Activated naive CD4-positive, alpha-beta T cell treated with anti-CD3 and anti-CD28 coated beads, Interleukin-2, amount 50 U/mL, for 24 hours (primary cell): ENCODE results near the gene OCSTAMP.

Experiments used
- H3K27ac Mint-ChIP-seq: one replicate; pipeline ENCODE4 v1.8.0; 2021; ENCODE audit warnings: mild to moderate bottlenecking, mixed read lengths
- H3K27me3 Mint-ChIP-seq: one replicate; pipeline ENCODE4 v1.8.0; 2021; ENCODE audit warnings: mixed read lengths
- H3K36me3 Mint-ChIP-seq: one replicate; pipeline ENCODE4 v1.8.0; 2021; ENCODE audit warnings: mixed read lengths
- H3K4me1 Mint-ChIP-seq: one replicate; pipeline ENCODE4 v1.8.0; 2021; ENCODE audit warnings: mixed read lengths
- H3K4me3 Mint-ChIP-seq: one replicate; pipeline ENCODE4 v1.8.0; 2021; ENCODE audit warnings: mild to moderate bottlenecking, mixed read lengths
- H3K9me3 Mint-ChIP-seq: one replicate; pipeline ENCODE4 v1.8.0; 2021; ENCODE audit warnings: mixed read lengths

The OCSTAMP gene

GRCh38 chr20:46550461-46550860 lies at the start of gene OCSTAMP:
OCSTAMP (minus strand) TSS chr20:46550654; CDS start chr20:46550560, 94 bp downstream.
- H3K36me3 Mint-ChIP-seq = no peaks in the 10 kb centered on the region
- no peaks in the 10 kb centered on the region for H3K27me3 Mint-ChIP-seq
- no peak within 1 kb of the TSS for H3K27ac Mint-ChIP-seq
- no peak within 1 kb of the TSS for H3K4me3 Mint-ChIP-seq
- no peaks in the 10 kb centered on the region for H3K9me3 Mint-ChIP-seq
- H3K4me1 Mint-ChIP-seq = peaks cover 11% of the 10 kb centered on the region

- Mint-ChIP-seq H3K4me1 (no peaks in the 10 kb centered on the region), H3K36me3 (no peaks in the 10 kb centered on the region), H3K9me3 (no peaks in the 10 kb centered on the region), H3K27ac (no peak overlapping the region), H3K27me3 (peaks cover 8% of the 10 kb centered on the region), H3K4me3 (no peak overlapping the region)
These were observed 49.0 kb upstream of the OCSTAMP start for GRCh38 chr20:46599227-46599987.

- no peak overlapping the region for H3K4me3 Mint-ChIP-seq
- H3K27me3 Mint-ChIP-seq = peaks cover 10% of the 10 kb centered on the region
- H3K4me1 Mint-ChIP-seq = no peaks in the 10 kb centered on the region
- no peaks in the 10 kb centered on the region for H3K9me3 Mint-ChIP-seq
- no peak overlapping the region for H3K27ac Mint-ChIP-seq
- H3K36me3 Mint-ChIP-seq = no peaks in the 10 kb centered on the region
These were observed 45.5 kb upstream of the OCSTAMP start for GRCh38 chr20:46595933-46596332.

GRCh38 chr20:46594725-46595124 lies 44.3 kb upstream of the OCSTAMP start:
- Mint-ChIP-seq H3K4me3 (no peak overlapping the region), H3K27me3 (peaks cover 8% of the 10 kb centered on the region), H3K9me3 (no peaks in the 10 kb centered on the region), H3K4me1 (no peaks in the 10 kb centered on the region), H3K27ac (no peak overlapping the region), H3K36me3 (no peaks in the 10 kb centered on the region)

- Mint-ChIP-seq H3K9me3 (no peaks in the 10 kb centered on the region), H3K4me3 (no peak overlapping the region), H3K4me1 (no peaks in the 10 kb centered on the region), H3K36me3 (no peaks in the 10 kb centered on the region), H3K27ac (no peak overlapping the region), H3K27me3 (peaks cover 8% of the 10 kb centered on the region)
These were observed 42.3 kb upstream of the OCSTAMP start for GRCh38 chr20:46592580-46593362.

- no peak overlapping the region for H3K4me3 Mint-ChIP-seq
- H3K9me3 Mint-ChIP-seq = no peaks in the 10 kb centered on the region
- no peak overlapping the region for H3K27ac Mint-ChIP-seq
- H3K36me3 Mint-ChIP-seq = no peaks in the 10 kb centered on the region
- H3K27me3 Mint-ChIP-seq = peaks cover 4% of the 10 kb centered on the region
- no peaks in the 10 kb centered on the region for H3K4me1 Mint-ChIP-seq
These were observed 40.0 kb upstream of the OCSTAMP start for GRCh38 chr20:46590443-46590842.

- Mint-ChIP-seq H3K36me3 (no peaks in the 10 kb centered on the region), H3K4me3 (no peak overlapping the region), H3K27ac (no peak overlapping the region), H3K9me3 (no peaks in the 10 kb centered on the region), H3K27me3 (no peaks in the 10 kb centered on the region), H3K4me1 (no peaks in the 10 kb centered on the region)
These were observed 38.4 kb upstream of the OCSTAMP start for GRCh38 chr20:46588532-46589511.

- Mint-ChIP-seq H3K36me3 (no peaks in the 10 kb centered on the region), H3K4me3 (no peak overlapping the region), H3K9me3 (no peaks in the 10 kb centered on the region), H3K4me1 (no peaks in the 10 kb centered on the region), H3K27ac (no peak overlapping the region), H3K27me3 (no peaks in the 10 kb centered on the region)
These were observed 37.5 kb upstream of the OCSTAMP start for GRCh38 chr20:46587986-46588385.

GRCh38 chr20:46586724-46587123 lies 36.3 kb upstream of the OCSTAMP start:
- Mint-ChIP-seq H3K27ac (no peak overlapping the region), H3K4me3 (no peak overlapping the region), H3K36me3 (no peaks in the 10 kb centered on the region), H3K9me3 (no peaks in the 10 kb centered on the region), H3K27me3 (no peaks in the 10 kb centered on the region), H3K4me1 (no peaks in the 10 kb centered on the region)

- Mint-ChIP-seq H3K4me3 (no peak overlapping the region), H3K36me3 (no peaks in the 10 kb centered on the region), H3K9me3 (no peaks in the 10 kb centered on the region), H3K27ac (no peak overlapping the region), H3K27me3 (peaks cover 4% of the 10 kb centered on the region), H3K4me1 (no peaks in the 10 kb centered on the region)
These were observed 34.1 kb upstream of the OCSTAMP start for GRCh38 chr20:46584508-46584907.

GRCh38 chr20:46583411-46584214 lies 33.2 kb upstream of the OCSTAMP start:
- H3K36me3 Mint-ChIP-seq = no peaks in the 10 kb centered on the region
- no peak overlapping the region for H3K4me3 Mint-ChIP-seq
- no peak overlapping the region for H3K27ac Mint-ChIP-seq
- H3K9me3 Mint-ChIP-seq = no peaks in the 10 kb centered on the region
- H3K27me3 Mint-ChIP-seq = peaks cover 6% of the 10 kb centered on the region
- no peaks in the 10 kb centered on the region for H3K4me1 Mint-ChIP-seq

GRCh38 chr20:46582648-46583047 lies 32.2 kb upstream of the OCSTAMP start:
- Mint-ChIP-seq H3K9me3 (no peaks in the 10 kb centered on the region), H3K27me3 (peaks cover 8% of the 10 kb centered on the region), H3K4me3 (no peak overlapping the region), H3K27ac (no peak overlapping the region), H3K4me1 (no peaks in the 10 kb centered on the region), H3K36me3 (no peaks in the 10 kb centered on the region)

- Mint-ChIP-seq H3K9me3 (no peaks in the 10 kb centered on the region), H3K27me3 (peaks cover 8% of the 10 kb centered on the region), H3K4me1 (no peaks in the 10 kb centered on the region), H3K27ac (no peak overlapping the region), H3K36me3 (no peaks in the 10 kb centered on the region), H3K4me3 (no peak overlapping the region)
These were observed 30.9 kb upstream of the OCSTAMP start for GRCh38 chr20:46581391-46581790.

GRCh38 chr20:46580613-46581205 lies 30.3 kb upstream of the OCSTAMP start:
- H3K27me3 Mint-ChIP-seq = peaks cover 8% of the 10 kb centered on the region
- H3K9me3 Mint-ChIP-seq = no peaks in the 10 kb centered on the region
- H3K4me3 Mint-ChIP-seq = no peak overlapping the region
- H3K36me3 Mint-ChIP-seq = no peaks in the 10 kb centered on the region
- no peak overlapping the region for H3K27ac Mint-ChIP-seq
- H3K4me1 Mint-ChIP-seq = no peaks in the 10 kb centered on the region
